Thyroid gland (tissue), 4 donors: ENCODE results near the gene PTMS. TPM values are rescaled to one million over a fixed set of nuclear protein-coding genes. Genes with fewer than 3 reads are reported as not detected.

Source experiments
- DNase-seq, 2 donors: peaks; one replicate each; pipeline ENCODE4 v3.0.0-alpha.2; 2019
- H3K27ac ChIP-seq, 3 donors: fragments of 200-600 bp; sonication (generic); 1 replicate in 2 of 3; 2 replicates in 1 of 3; pipeline ENCODE4 v1.5.1; 2016 to 2019; ENCODE audit warnings: mild to moderate bottlenecking in 1 of 3, moderate library complexity in 1 of 3
- H3K27me3 ChIP-seq: fragments of 200-600 bp; sonication (generic); one replicate; pipeline ENCODE4 v1.5.1; 2019
- H3K36me3 ChIP-seq, 2 donors: fragments of 200-600 bp; sonication (generic); one replicate each; pipeline ENCODE4 v1.5.1; 2016 to 2019
- H3K4me1 ChIP-seq, 2 donors: fragments of 200-600 bp; sonication (generic); one replicate each; pipeline ENCODE4 v1.5.1; 2017 to 2019
- H3K4me3 ChIP-seq, 3 donors: fragments of 200-600 bp; sonication (generic); replicated peaks in 1 of 3; 1 replicate in 2 of 3; 2 replicates in 1 of 3; pipeline ENCODE4 v1.5.1; 2016; ENCODE audit warnings: mild to moderate bottlenecking in 1 of 3
- H3K9me3 ChIP-seq: fragments of 200-600 bp; sonication (generic); one replicate; pipeline ENCODE4 v1.5.1; 2017
- CTCF ChIP-seq, 6 experiments: fragments of 200-600 bp in 3 of 6; fragments of 450-650 bp in 3 of 6; sonication (generic) in 3 of 6; IDR thresholded peaks; one replicate each; pipeline ENCODE4 v1.5.1; 2016 to 2019; ENCODE audit warnings: antibody characterized with exemption in 6 of 6, mild to moderate bottlenecking in 2 of 6, inconsistent platforms in 1 of 6, moderate library complexity in 1 of 6
- POLR2A ChIP-seq, 2 donors: fragments of 450-650 bp; IDR thresholded peaks; one replicate each; pipeline ENCODE4 v1.6.1; 2017; ENCODE audit warnings: antibody characterized with exemption in 2 of 2, mild to moderate bottlenecking in 2 of 2, moderate library complexity in 1 of 2
- WGBS, 2 donors: methylation state at CpG; one replicate each; pipeline ENCODE4 v1.1.5; 2017; 5-methylcytosine and 5-hydroxymethylcytosine counted together
- intact Hi-C: fragments of 100-400 bp; cut with DNase I; formaldehyde crosslinking; loops from one replicate; pipeline ENCODE4 v1.15.1; 2023
- total RNA-seq, 4 donors: library from RNA; depleted of rRNA; stranded (reverse); fragments of >200 nt; gene quantifications; one replicate each; pipeline ENCODE4 v1.2.3, GENCODE V29; 2016

Gene PTMS
- total RNA-seq, 4 donors from 2014 or later: 60.0 to 186 (median 103) TPM

DNA sequence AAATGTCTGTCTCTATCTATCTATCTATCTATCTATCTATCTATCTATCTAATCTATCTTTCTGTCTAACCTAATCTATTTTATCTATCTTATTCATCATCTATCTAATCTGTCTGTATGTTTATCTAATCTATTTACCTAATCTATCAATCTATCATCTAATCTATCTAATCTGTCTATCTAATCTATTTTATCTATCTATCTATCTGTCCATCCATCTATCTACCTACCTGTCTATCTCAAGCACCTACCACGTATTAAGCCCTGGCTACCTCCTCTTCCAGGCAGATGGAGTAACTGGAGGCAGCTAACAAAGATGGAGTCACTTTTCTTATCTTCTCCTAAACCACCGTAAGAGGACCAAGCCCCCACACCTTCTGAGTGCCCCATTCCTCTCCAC is 28.9 kb downstream of the PTMS start:
- no peak for DNase-seq
- Histone ChIP-seq H3K27me3 (no peaks in the 10 kb centered on the region), H3K27ac (no peak overlapping the region), H3K9me3 (no peaks in the 10 kb centered on the region), H3K4me3 (no peak overlapping the region), H3K4me1 (no peaks in the 10 kb centered on the region), H3K36me3 (no peaks in the 10 kb centered on the region)
- intact Hi-C loops: no loop called here
- TF ChIP-seq CTCF (IDR thresholded peaks at IDR 0.05) (no peak), POLR2A (IDR thresholded peaks at IDR 0.05) (no peak)
- WGBS, 2 donors: 84 to 96% methylated on average over 2 of the region's 2 CpGs

DNA sequence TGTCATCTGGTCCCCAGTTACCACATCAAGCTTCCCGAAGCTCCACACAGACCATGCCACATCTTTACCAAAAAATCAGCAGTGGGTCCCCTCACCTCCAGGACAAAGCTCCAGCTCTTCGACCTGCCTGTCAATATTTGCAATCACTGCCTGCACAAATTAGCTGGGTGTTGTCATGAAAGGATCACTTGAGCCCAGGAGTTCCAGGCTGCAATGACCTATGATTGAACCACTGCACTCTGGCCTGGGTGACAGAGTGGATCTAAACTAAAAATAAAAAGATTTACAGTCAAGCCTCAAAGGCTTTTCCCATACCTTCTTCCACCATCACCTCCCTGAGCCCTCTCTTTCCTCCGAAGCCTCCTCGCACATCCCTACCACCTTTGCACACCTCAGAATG is 30.4 kb downstream of the PTMS start:
- H3K9me3 ChIP-seq: no peaks in the 10 kb centered on the region
- H3K27ac ChIP-seq: no peak overlapping the region
- no peaks in the 10 kb centered on the region for H3K27me3 ChIP-seq
- 88 to 99% methylated on average over 4 of the region's 4 CpGs for WGBS, 2 donors
- intact Hi-C loops: no loop called here
- no peaks in the 10 kb centered on the region for H3K36me3 ChIP-seq
- no peak for DNase-seq
- H3K4me1 ChIP-seq: no peaks in the 10 kb centered on the region
- H3K4me3 ChIP-seq: no peak overlapping the region
- no peak for TF ChIP-seq POLR2A (IDR thresholded peaks at IDR 0.05)

DNA sequence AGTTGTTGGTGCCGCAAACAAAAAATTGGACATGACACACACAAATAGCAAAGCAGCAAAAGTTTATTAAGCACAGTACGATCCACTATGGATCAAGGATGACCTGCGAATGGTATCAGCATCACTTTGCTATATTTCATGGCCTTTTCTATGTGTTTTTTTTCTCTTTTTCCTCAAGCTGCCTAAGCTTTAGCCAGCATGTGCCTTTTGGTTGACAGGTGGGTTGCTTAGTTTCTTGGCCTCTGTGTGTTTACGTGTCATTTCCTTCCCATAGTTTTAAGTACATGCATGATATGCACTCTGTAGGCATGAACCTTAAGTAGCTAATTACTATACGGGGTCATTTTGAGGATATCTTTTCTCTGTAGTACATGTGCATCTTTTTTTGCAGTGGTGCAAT is 33.0 kb downstream of the PTMS start:
- no peaks in the 10 kb centered on the region for H3K4me1 ChIP-seq
- intact Hi-C loops: no loop called here
- H3K4me3 ChIP-seq: no peak overlapping the region
- H3K27ac ChIP-seq: no peak overlapping the region
- H3K9me3 ChIP-seq: no peaks in the 10 kb centered on the region
- 92% methylated on average over 5 of the region's 5 CpGs for WGBS, 2 donors
- H3K36me3 ChIP-seq: no peaks in the 10 kb centered on the region
- TF ChIP-seq CTCF (IDR thresholded peaks at IDR 0.05): no peak
- no peak for DNase-seq
- no peaks in the 10 kb centered on the region for H3K27me3 ChIP-seq

- Histone ChIP-seq H3K27ac (no peak overlapping the region), H3K9me3 (no peaks in the 10 kb centered on the region), H3K36me3 (no peaks in the 10 kb centered on the region), H3K27me3 (no peaks in the 10 kb centered on the region), H3K4me1 (no peaks in the 10 kb centered on the region), H3K4me3 (no peak overlapping the region)
- no peak for DNase-seq
- no peak for TF ChIP-seq CTCF (IDR thresholded peaks at IDR 0.05)
- no peak for TF ChIP-seq POLR2A (IDR thresholded peaks at IDR 0.05)
- WGBS, 2 donors: 86 to 90% methylated on average over 1 of the region's 1 CpG
- intact Hi-C loops: no loop called here
Observed at GRCh38 chr12:6807170-6807569, 41.0 kb downstream of the PTMS start.

DNA sequence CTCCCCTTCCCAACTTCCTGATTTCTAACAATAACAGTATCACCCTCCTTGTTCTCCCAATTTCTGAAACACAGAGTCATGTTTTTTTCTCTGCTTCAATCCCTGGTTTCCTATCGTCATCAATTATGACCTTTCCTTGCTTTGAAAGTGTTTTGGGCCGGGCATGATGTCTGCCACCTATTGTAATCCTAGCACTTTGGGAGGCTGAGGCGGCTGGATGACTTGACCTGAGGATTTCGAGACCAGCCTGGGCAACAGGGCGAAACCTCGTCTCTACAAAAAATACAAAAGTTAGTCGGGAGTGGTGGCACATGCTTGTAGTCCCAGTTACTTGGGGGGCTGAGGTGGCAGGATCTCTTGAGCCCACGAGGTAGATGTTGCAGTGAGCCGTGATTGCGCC is 42.9 kb downstream of the PTMS start:
- Histone ChIP-seq H3K27ac (no peak overlapping the region), H3K27me3 (no peaks in the 10 kb centered on the region)

More for the DNA sequence above, 42.9 kb downstream of the PTMS start:
- WGBS, 2 donors: 69 to 72% methylated on average over 10 of the region's 10 CpGs
- no peaks in the 10 kb centered on the region for H3K9me3 ChIP-seq
- H3K36me3 ChIP-seq: no peaks in the 10 kb centered on the region
- no peaks in the 10 kb centered on the region for H3K4me1 ChIP-seq
- DNase-seq: no peak
- intact Hi-C loops: no loop called here
- no peak overlapping the region for H3K4me3 ChIP-seq
- no peak for TF ChIP-seq POLR2A (IDR thresholded peaks at IDR 0.05)
- TF ChIP-seq CTCF (IDR thresholded peaks at IDR 0.05): no peak
